ENCODE data around the gene CCDC85B.

DNA sequence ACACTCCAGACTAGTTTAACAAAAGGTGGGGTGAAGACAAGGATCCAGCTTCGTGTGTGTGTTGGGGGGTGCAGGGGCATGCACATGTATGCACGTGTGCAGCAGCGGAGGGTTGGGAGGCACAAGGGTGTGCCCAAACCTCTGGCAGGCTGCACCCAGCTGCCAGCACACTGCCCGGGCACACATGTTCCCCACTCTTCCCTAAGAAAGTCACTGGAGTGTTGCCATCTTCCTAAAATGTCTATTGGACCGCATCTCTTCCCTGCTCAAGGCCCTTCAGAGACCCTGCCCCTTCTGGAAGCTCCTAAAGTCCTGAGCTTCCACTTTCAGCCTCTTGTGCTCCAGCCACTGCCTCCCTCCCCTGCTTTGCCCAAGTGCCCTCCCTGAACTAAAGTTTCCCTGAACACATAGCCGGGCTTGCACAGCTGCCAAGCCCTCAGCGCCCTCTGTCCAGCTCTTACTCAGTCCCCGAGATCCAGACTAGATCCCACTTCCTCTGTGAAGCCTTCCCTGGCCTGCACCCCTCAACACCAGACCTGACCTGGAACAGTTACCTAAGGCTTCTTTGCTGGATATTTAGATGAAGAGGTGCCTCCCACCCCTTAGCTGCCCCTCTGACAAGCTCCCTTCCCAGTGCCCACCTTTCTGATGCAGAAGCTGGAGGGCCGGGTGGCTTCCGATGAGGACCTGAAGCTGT is 38.5 kb upstream of the CCDC85B start:
- TF ChIP-seq, protein P1, sequence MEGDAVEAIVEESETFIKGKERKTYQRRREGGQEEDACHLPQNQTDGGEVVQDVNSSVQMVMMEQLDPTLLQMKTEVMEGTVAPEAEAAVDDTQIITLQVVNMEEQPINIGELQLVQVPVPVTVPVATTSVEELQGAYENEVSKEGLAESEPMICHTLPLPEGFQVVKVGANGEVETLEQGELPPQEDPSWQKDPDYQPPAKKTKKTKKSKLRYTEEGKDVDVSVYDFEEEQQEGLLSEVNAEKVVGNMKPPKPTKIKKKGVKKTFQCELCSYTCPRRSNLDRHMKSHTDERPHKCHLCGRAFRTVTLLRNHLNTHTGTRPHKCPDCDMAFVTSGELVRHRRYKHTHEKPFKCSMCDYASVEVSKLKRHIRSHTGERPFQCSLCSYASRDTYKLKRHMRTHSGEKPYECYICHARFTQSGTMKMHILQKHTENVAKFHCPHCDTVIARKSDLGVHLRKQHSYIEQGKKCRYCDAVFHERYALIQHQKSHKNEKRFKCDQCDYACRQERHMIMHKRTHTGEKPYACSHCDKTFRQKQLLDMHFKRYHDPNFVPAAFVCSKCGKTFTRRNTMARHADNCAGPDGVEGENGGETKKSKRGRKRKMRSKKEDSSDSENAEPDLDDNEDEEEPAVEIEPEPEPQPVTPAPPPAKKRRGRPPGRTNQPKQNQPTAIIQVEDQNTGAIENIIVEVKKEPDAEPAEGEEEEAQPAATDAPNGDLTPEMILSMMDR (IDR thresholded peaks at IDR 0.05): no peak
- TF ChIP-seq POLR2A (IDR thresholded peaks at IDR 0.05; ENCODE audit: low read depth) (no peak), POLR2AphosphoS5 (IDR thresholded peaks at IDR 0.05) (no peak), EP300 (IDR thresholded peaks at IDR 0.05) (no peak)

Measured in esophagus muscularis mucosa (tissue), 4 donors.